ENCODE data around the gene CDCA4. TPM values are rescaled to one million over a fixed set of nuclear protein-coding genes. Genes with fewer than 3 reads are reported as not detected.

The CDCA4 gene
- total RNA-seq, 2 donors from 2014 or later = 49.2 to 58.6 TPM

- Mint-ChIP-seq H3K4me1 (peaks cover 5% of the 10 kb centered on the region), H3K27me3 (peaks cover 13% of the 10 kb centered on the region), H3K36me3 (ENCODE audit: low read depth) (no peaks in the 10 kb centered on the region), H3K4me3 (peak overlapping the region; percentile 21), H3K9me3 (no peaks in the 10 kb centered on the region), H3K27ac (no peak overlapping the region)
- ATAC-seq (replicated peaks) = peak; percentile 4
Observed at GRCh38 chr14:104975481-104976197, 45.2 kb downstream of the CDCA4 start.

DNA sequence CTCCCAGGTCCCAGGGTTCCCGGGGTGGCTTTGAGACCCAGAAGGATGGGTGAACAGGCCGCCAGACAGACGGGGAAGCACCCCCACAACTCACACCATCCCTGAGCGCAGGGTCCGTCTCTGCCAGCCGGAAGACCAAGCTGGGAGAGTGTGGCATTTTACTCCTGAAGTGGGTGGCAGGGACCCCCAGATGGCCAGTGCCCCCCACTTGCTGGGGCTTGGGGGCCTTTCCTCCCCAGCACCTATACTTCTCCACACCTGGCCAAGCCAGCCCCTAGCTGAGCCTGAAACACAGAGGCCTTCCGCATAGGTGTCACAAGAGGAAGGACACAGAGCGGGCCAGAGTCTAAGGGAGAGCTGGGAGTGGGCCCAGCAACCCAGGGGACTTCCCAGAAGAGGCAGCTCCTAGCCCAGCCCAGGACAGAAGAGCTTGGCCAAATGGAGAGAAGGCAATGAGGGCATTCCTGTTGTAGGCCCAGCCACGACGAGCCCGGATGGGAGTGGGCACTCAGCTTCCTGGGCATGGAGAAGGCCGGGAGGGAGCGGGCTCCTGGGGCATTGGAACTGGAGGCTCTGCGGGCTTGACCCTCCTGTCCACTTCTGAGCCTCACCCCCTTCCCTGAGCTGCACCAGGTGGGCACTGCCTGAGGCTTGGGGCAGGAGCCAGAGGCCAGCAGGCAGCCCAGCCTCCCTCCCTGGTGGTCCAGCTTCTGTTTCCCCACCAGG lies 46.1 kb downstream of the CDCA4 start:
- no peak for ATAC-seq (replicated peaks)

GRCh38 chr14:104974146-104974541 lies 46.7 kb downstream of the CDCA4 start:
- Mint-ChIP-seq H3K4me1 (peaks cover 5% of the 10 kb centered on the region), H3K4me3 (no peak overlapping the region), H3K27ac (no peak overlapping the region), H3K36me3 (ENCODE audit: low read depth) (no peaks in the 10 kb centered on the region), H3K27me3 (peaks cover 15% of the 10 kb centered on the region), H3K9me3 (no peaks in the 10 kb centered on the region)
- no peak for ATAC-seq (replicated peaks)

More for the DNA sequence above, 46.1 kb downstream of the CDCA4 start:
- Mint-ChIP-seq H3K36me3 (ENCODE audit: low read depth) (no peaks in the 10 kb centered on the region), H3K4me1 (peaks cover 5% of the 10 kb centered on the region), H3K4me3 (no peak overlapping the region), H3K27ac (no peak overlapping the region), H3K27me3 (peaks cover 13% of the 10 kb centered on the region), H3K9me3 (no peaks in the 10 kb centered on the region)

- H3K4me1 Mint-ChIP-seq = peaks cover 5% of the 10 kb centered on the region
- H3K27ac Mint-ChIP-seq = no peak overlapping the region
- no peaks in the 10 kb centered on the region for H3K36me3 Mint-ChIP-seq (ENCODE audit: low read depth)
- ATAC-seq (replicated peaks) = no peak
- no peaks in the 10 kb centered on the region for H3K9me3 Mint-ChIP-seq
- peaks cover 14% of the 10 kb centered on the region for H3K27me3 Mint-ChIP-seq
- no peak overlapping the region for H3K4me3 Mint-ChIP-seq
Observed at GRCh38 chr14:104973385-104974145, 47.3 kb downstream of the CDCA4 start.

GRCh38 chr14:104973135-104973384 lies 47.8 kb downstream of the CDCA4 start:
- H3K27ac Mint-ChIP-seq = no peak overlapping the region
- ATAC-seq (replicated peaks) = no peak
- peaks cover 14% of the 10 kb centered on the region for H3K27me3 Mint-ChIP-seq
- H3K36me3 Mint-ChIP-seq (ENCODE audit: low read depth) = no peaks in the 10 kb centered on the region
- H3K4me3 Mint-ChIP-seq = no peak overlapping the region
- peaks cover 5% of the 10 kb centered on the region for H3K4me1 Mint-ChIP-seq
- no peaks in the 10 kb centered on the region for H3K9me3 Mint-ChIP-seq

DNA sequence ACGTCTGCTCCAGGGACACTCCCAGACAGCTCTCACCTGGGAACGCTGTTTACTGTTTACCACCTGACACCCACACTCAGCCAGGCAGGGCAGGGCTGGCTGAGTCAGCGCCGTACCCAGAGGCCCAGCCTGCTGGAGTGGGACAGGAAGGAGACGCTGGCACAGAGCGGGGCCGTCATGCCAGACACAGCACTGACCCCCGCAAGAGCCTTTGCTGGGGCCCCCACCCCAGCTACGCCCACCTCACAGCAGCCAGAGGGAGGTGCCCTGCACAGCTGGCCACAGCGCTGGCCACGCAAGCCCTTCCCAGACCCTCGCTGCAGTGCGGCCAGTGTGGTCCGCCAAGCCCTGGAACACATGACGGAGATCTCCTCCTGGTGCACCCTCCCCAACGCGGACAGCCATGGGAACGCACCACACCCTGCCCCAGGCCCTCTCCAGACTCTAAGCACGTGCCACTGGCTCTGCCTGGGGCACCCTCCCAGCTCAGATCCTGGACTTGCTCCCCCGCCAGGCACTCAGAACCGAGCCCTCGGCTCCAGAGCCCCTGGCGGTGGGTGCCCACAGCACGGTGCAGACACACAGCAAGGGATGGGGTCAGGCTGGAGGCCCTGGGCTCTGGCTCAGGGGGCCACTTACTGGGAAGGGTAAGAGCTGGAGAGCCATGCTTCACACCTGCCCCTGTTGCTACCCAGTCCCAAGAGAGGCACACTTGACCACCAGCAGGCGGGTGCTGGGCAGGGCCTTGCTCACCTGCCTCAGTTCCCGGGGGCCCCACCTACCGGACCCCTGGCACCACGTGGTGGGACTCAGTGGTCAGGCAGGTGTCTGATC lies 48.4 kb downstream of the CDCA4 start:
- Mint-ChIP-seq H3K27me3 (peaks cover 12% of the 10 kb centered on the region), H3K27ac (no peak overlapping the region), H3K36me3 (ENCODE audit: low read depth) (no peaks in the 10 kb centered on the region), H3K4me3 (no peak overlapping the region), H3K4me1 (peaks cover 5% of the 10 kb centered on the region), H3K9me3 (no peaks in the 10 kb centered on the region)
- no peak for ATAC-seq (replicated peaks)

- Mint-ChIP-seq H3K27me3 (peaks cover 8% of the 10 kb centered on the region), H3K27ac (no peak overlapping the region), H3K4me1 (peaks cover 5% of the 10 kb centered on the region), H3K4me3 (no peak overlapping the region), H3K9me3 (no peaks in the 10 kb centered on the region), H3K36me3 (ENCODE audit: low read depth) (no peaks in the 10 kb centered on the region)
- no peak for ATAC-seq (replicated peaks)
Observed at GRCh38 chr14:104971447-104972240, 49.2 kb downstream of the CDCA4 start.

GRCh38 chr14:104970231-104971068 lies 50.4 kb downstream of the CDCA4 start:
- Mint-ChIP-seq H3K27me3 (peaks cover 5% of the 10 kb centered on the region), H3K4me1 (no peaks in the 10 kb centered on the region), H3K36me3 (ENCODE audit: low read depth) (no peaks in the 10 kb centered on the region), H3K9me3 (no peaks in the 10 kb centered on the region), H3K27ac (no peak overlapping the region), H3K4me3 (no peak overlapping the region)
- ATAC-seq (replicated peaks) = no peak

DNA sequence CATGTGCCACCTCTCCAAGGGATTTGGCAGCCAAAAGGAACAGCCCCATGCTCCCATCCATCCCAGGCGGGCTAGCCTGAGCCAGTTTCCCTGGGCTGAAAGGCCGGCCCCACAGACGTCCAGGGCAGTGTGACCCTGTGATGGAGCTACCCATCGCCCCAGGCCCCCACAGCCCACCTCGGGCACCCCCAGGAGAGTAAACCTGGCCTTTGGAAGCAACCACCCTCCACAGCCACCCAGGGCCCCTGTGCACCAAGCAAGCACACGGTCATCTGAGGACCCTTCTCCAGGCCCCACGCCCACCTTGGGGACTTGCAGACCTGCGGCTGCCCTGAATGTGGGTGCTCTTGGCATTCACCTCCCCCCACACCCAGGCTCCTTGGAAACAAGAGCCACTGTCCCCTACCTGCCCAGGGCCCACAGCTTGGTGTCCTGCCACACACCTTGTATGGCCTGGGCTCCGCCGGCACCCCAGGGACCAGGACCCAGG lies 51.1 kb downstream of the CDCA4 start:
- Mint-ChIP-seq H3K36me3 (ENCODE audit: low read depth) (no peaks in the 10 kb centered on the region), H3K27me3 (peaks cover 5% of the 10 kb centered on the region), H3K4me3 (no peak overlapping the region), H3K4me1 (no peaks in the 10 kb centered on the region), H3K9me3 (no peaks in the 10 kb centered on the region), H3K27ac (no peak overlapping the region)
- ATAC-seq (replicated peaks) = no peak

- Mint-ChIP-seq H3K27me3 (peaks cover 5% of the 10 kb centered on the region), H3K4me3 (no peak overlapping the region), H3K36me3 (ENCODE audit: low read depth) (no peaks in the 10 kb centered on the region), H3K9me3 (no peaks in the 10 kb centered on the region), H3K4me1 (no peaks in the 10 kb centered on the region), H3K27ac (no peak overlapping the region)
- ATAC-seq (replicated peaks) = no peak
Observed at GRCh38 chr14:104968541-104969401, 52.1 kb downstream of the CDCA4 start.

- Mint-ChIP-seq H3K4me1 (no peaks in the 10 kb centered on the region), H3K27me3 (peaks cover 5% of the 10 kb centered on the region), H3K4me3 (no peak overlapping the region), H3K27ac (no peak overlapping the region), H3K36me3 (ENCODE audit: low read depth) (no peaks in the 10 kb centered on the region), H3K9me3 (no peaks in the 10 kb centered on the region)
- no peak for ATAC-seq (replicated peaks)
Observed at GRCh38 chr14:104968153-104968527, 52.7 kb downstream of the CDCA4 start.

DNA sequence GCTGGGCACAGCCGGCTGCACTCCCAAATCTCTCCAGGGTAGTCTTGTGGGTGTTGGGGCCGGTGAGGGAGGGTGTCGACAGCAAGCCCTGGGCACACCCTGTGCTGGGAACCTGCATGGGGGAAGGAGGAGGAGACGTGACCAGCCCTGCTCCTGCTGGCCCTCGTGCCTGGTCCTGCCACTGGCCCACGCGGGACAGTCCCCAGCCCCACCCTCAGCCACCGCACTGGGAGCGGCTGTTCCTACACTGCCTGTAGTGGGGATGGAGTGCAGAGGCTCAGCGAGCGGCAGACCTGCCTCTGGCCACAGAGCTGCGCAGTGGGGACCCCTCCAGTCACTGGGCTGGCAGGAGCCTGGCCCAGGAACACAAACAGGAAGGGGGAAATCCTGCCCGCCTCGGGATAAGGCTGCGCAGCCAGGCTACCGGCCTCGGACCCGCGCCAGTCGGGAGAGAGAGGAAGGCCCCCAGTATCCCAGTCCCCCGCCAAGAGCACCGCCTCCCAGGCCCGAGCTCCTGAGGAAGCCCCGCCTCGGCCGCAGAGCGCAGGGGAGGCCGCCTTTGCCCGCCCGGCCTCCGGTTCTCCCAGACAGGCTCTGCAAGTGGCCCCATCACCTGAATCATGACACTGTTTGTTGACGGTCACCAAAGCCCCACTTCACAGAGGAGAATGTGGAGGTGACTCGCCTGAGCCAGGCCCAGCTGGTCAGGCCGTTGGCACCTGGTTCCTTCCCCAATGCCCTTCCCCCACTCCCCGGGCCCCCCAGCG lies 53.3 kb downstream of the CDCA4 start:
- Mint-ChIP-seq H3K4me1 (no peaks in the 10 kb centered on the region), H3K36me3 (ENCODE audit: low read depth) (no peaks in the 10 kb centered on the region), H3K27ac (no peak overlapping the region), H3K27me3 (peaks cover 5% of the 10 kb centered on the region), H3K4me3 (no peak overlapping the region), H3K9me3 (no peaks in the 10 kb centered on the region)
- no peak for ATAC-seq (replicated peaks)

Measured in activated T-helper 17 cell treated with anti-CD3 and anti-CD28 coated beads, Interleukin-2, amount 50 U/mL, for 72 hours (primary cell).